Dendritic cell treated with granulocyte-macrophage colony-stimulating factor and Interleukin-4, amounts not matched to agents 40 ng/mL and 50 ng/mL, for 4 days (primary cell): ENCODE results near the gene SMIM20.

Experiments used
- H3K27ac Mint-ChIP-seq: one replicate; pipeline ENCODE4 v1.8.0; 2022; ENCODE audit warnings: mild to moderate bottlenecking, mixed read lengths
- H3K27me3 Mint-ChIP-seq: one replicate; pipeline ENCODE4 v1.8.0; 2022; ENCODE audit warnings: mild to moderate bottlenecking, mixed read lengths
- H3K36me3 Mint-ChIP-seq: one replicate; pipeline ENCODE4 v1.8.0; 2022; ENCODE audit warnings: low read depth, mixed read lengths
- H3K4me1 Mint-ChIP-seq: one replicate; pipeline ENCODE4 v1.8.0; 2022; ENCODE audit warnings: low read depth, mixed read lengths
- H3K4me3 Mint-ChIP-seq: one replicate; pipeline ENCODE4 v1.8.0; 2022; ENCODE audit warnings: mild to moderate bottlenecking, moderate library complexity, mixed read lengths
- H3K9me3 Mint-ChIP-seq: one replicate; pipeline ENCODE4 v1.8.0; 2022; ENCODE audit warnings: mixed read lengths
- intact Hi-C: fragments of 100-400 bp; cut with micrococcal nuclease; formaldehyde crosslinking; loops from one replicate; pipeline ENCODE4 v1.15.0; 2022

Gene SMIM20

DNA sequence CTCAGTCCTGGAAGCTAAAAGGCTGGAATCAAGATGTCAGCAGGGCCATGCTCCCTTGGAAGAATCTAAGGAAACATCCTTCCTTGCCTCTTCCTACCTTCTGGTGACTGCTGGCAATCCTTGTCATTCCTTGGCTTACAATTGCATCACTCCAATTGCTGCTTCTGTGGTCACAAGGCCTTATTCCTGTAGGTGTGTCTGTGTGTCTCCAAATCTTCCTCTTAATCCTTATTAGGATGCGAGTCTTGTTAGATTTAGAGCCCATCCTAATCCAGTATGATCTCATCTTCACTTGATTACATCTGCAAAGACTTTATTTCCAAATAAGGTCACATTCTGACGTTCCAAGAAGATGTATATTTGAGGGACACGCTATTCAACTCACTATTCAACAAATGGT, 52.2 kb downstream of the SMIM20 start:
- intact Hi-C loops: no loop called here
- Mint-ChIP-seq H3K9me3 (no peaks in the 10 kb centered on the region), H3K27me3 (peaks cover 4% of the 10 kb centered on the region), H3K27ac (peak overlapping the region; percentile 75), H3K4me3 (no peak overlapping the region), H3K4me1 (peaks cover 58% of the 10 kb centered on the region), H3K36me3 (no peaks in the 10 kb centered on the region)

DNA sequence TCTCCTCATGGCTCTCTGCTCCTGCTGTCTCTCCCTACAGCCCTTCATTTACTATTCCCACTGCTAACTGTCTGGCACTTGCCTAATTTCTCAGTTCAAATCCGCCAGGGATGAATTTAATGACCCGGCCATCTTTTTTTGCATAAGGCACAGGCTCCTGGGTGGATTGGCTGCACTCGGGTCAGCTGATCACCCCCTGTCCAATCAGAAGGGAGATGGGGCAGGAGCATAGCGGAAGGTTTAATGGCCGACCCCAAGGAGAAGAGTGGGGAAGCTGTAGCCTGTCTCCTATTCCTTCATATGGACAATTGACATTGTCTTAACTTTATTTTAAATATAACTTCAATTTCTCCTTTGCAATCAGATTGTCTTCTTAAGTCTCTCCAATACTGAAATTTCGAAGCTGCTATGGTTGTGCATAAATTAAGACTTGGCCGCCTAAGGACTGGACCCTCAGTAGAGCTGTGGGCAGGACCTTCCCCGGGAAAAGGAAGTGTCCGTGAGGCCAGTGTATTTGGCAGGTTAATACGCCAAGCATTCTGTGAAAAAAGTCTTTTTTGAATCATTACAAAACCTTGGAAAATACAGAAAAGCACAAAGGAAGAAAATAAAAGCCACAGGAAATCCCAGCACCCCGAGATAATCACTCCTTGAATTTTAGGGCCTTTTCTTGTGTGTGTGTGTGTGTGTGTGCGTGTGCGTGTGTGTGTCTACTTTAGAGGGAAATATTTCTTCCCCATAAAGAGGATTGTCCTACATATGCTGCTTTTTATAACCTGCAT, 55.5 kb downstream of the SMIM20 start:
- Mint-ChIP-seq H3K36me3 (no peaks in the 10 kb centered on the region), H3K4me3 (no peak overlapping the region), H3K4me1 (peaks cover 90% of the 10 kb centered on the region), H3K27me3 (peaks cover 9% of the 10 kb centered on the region), H3K27ac (peak overlapping the region; percentile 96), H3K9me3 (no peaks in the 10 kb centered on the region)
- intact Hi-C loops: loop anchor here (1.0 to 2.0 kb wide), 2 partner anchors 15 to 40 kb away; no protein-coding TSS in a partner anchor

DNA sequence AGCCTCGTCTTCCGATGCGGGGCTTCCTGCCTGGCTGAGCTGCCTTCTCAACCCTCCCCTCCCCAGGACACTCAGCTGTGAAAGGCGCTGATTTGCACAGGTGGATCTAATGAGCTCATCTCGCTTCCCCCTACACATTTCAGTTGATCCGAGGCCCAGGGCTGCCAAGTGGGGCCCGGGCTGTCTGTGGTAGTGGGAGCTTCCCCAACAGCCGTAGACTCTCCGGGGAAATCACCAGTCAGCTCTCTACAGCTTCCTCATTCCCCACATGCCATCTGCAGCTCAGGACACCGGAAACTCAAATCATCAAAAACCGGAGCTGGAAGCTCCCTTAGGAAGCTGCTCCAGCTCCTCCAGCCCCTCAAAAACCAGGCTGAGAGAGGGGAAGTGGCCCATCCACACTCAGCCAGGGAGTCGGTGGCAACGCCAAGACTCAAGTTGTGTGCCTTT, 56.2 kb downstream of the SMIM20 start:
- intact Hi-C loops: loop anchor here (1.0 to 2.0 kb wide), 2 partner anchors 15 to 41 kb away; no protein-coding TSS in a partner anchor
- peak overlapping the region; percentile 96 for H3K27ac Mint-ChIP-seq
- no peaks in the 10 kb centered on the region for H3K36me3 Mint-ChIP-seq
- peaks cover 6% of the 10 kb centered on the region for H3K27me3 Mint-ChIP-seq
- no peaks in the 10 kb centered on the region for H3K9me3 Mint-ChIP-seq
- H3K4me3 Mint-ChIP-seq: peak overlapping the region; percentile 35
- peaks cover 93% of the 10 kb centered on the region for H3K4me1 Mint-ChIP-seq

DNA sequence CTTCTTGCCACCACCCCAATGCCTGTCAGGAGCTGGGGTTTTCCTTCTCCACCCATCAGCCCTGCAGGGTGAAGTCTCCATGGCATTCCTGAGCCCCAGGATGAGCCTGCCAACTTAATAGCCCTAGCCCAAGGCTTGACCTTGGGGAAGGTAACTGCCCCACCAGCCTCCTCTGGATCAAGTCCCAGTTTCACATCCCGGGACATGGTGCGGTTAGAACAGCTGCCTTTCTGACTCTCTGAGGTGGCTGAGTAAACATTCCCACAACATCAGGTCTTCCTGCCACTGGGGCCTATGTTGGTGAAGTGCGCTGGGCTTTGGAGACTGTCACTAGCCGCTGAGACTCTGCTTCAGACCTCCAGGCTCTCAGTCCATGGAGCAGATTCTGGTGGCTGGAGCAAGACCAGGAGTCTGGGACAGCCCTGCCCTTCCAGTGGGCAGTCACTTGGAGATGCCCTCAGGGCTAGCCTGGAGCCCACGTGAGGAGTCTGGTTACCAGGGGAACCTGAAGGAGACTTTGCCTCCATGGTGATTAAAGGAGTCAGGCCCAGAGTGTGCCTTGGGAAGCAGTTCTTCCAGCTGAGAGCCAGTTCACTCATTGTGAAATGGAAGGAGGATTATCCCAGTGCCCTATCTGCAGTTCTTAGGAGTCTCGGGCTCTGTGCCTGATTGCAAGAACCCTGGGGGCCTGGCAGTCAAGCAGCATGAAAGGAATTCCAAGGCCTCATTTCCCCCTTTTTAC, 56.8 kb downstream of the SMIM20 start:
- Mint-ChIP-seq H3K27me3 (peaks cover 7% of the 10 kb centered on the region), H3K27ac (peak overlapping the region; percentile 96)

DNA sequence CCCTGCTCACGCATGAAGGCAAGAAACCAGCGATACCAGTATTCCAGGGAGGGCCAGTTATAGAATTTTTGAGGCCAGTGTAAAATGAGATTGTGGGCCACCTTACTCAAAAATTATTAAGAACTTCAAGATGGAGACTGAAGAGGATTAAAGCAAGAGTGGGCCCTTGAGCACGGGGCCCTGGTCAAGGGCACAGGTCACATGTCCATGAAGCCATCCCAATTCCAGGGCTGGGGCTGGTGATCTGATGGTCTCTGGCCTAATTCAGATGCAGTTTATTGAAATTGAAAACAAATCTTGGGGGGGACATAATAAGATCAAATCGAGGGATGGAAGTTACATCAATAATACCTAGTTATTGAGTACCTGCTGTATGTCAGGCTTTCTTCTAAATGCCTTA, 58.3 kb downstream of the SMIM20 start:
- H3K4me3 Mint-ChIP-seq: no peak overlapping the region
- peaks cover 15% of the 10 kb centered on the region for H3K27me3 Mint-ChIP-seq
- peak overlapping the region; percentile 96 for H3K27ac Mint-ChIP-seq
- no peaks in the 10 kb centered on the region for H3K9me3 Mint-ChIP-seq
- H3K36me3 Mint-ChIP-seq: no peaks in the 10 kb centered on the region
- peaks cover 84% of the 10 kb centered on the region for H3K4me1 Mint-ChIP-seq
- intact Hi-C loops: no loop called here

More for the DNA sequence above, 56.8 kb downstream of the SMIM20 start:
- peaks cover 93% of the 10 kb centered on the region for H3K4me1 Mint-ChIP-seq
- intact Hi-C loops: loop anchor here (1.0 to 2.0 kb wide), 2 partner anchors 14 to 42 kb away; no protein-coding TSS in a partner anchor
- no peaks in the 10 kb centered on the region for H3K36me3 Mint-ChIP-seq
- H3K4me3 Mint-ChIP-seq: no peak overlapping the region
- no peaks in the 10 kb centered on the region for H3K9me3 Mint-ChIP-seq

DNA sequence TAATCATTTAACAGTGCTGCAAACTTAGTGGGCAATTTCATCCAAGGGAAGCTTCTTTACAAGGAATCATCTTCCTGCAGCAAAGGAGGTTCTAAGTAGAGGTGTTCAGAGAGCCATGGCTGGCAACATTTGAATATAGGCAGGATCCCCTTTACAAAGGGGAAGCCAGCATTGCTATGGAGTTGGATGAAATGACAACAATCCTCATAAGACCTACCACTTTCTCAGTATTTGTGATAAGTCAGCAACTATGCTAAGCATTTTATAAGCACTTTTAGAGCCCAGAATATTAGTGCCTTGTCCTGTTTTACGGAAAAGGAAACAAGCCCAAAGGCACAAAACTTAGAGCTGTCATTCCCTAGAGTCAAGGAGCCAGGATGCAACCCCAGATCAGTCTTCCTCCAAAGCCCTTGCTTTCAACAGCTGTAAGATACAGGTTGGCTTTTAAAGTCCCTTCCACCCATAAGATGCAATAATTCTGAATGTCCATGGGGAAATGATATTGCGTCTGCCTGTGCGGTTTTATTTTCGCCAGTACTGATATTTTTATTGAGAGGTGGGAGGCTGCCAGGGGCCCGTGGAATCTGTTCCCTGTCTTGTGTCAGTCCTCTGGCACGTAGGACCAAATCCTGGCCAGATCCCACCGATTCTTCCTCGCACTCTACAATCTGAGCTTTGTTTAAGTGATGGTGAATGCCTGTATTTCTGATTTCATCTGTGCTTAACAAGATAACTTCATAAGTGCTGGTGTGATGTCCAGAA, 59.1 kb downstream of the SMIM20 start:
- Mint-ChIP-seq H3K27ac (peak overlapping the region; percentile 63), H3K36me3 (no peaks in the 10 kb centered on the region), H3K4me3 (no peak overlapping the region), H3K27me3 (peaks cover 16% of the 10 kb centered on the region), H3K4me1 (peaks cover 76% of the 10 kb centered on the region), H3K9me3 (no peaks in the 10 kb centered on the region)
- intact Hi-C loops: no loop called here

- Mint-ChIP-seq H3K27ac (peak overlapping the region; percentile 42), H3K36me3 (no peaks in the 10 kb centered on the region), H3K27me3 (peaks cover 19% of the 10 kb centered on the region), H3K4me3 (no peak overlapping the region), H3K4me1 (peaks cover 47% of the 10 kb centered on the region), H3K9me3 (no peaks in the 10 kb centered on the region)
- intact Hi-C loops: no loop called here
These were observed 62.8 kb downstream of the SMIM20 start for GRCh38 chr4:25976780-25977179.

- no peak overlapping the region for H3K4me3 Mint-ChIP-seq
- intact Hi-C loops: no loop called here
- peak overlapping the region; percentile 42 for H3K27ac Mint-ChIP-seq
- peaks cover 16% of the 10 kb centered on the region for H3K27me3 Mint-ChIP-seq
- no peaks in the 10 kb centered on the region for H3K36me3 Mint-ChIP-seq
- H3K9me3 Mint-ChIP-seq: no peaks in the 10 kb centered on the region
- peaks cover 44% of the 10 kb centered on the region for H3K4me1 Mint-ChIP-seq
These were observed 63.6 kb downstream of the SMIM20 start for GRCh38 chr4:25977397-25978170.

DNA sequence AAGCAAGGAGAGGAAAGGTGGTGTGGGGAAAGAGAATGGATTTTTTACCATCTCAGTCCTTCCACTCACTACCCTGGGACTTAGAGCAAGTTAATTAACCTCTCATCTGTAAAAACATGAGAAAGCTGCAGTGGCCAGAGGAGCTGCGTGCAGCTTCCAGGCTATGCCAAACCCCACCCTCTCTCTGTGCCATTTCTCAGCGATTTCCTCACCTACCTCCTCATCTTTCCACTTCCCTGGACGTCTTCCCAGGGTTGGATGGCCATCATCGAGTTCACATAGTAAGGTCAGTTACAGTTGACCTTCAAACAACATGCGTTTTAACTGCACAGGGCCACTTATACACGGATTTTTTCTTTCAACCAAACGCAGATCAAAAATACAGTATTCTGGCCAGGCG, 64.3 kb downstream of the SMIM20 start:
- H3K9me3 Mint-ChIP-seq: no peaks in the 10 kb centered on the region
- peaks cover 39% of the 10 kb centered on the region for H3K4me1 Mint-ChIP-seq
- peaks cover 17% of the 10 kb centered on the region for H3K27me3 Mint-ChIP-seq
- peak overlapping the region; percentile 24 for H3K27ac Mint-ChIP-seq
- no peak overlapping the region for H3K4me3 Mint-ChIP-seq
- H3K36me3 Mint-ChIP-seq: no peaks in the 10 kb centered on the region
- intact Hi-C loops: no loop called here
